DMS53 (cell line): ENCODE data around the gene RB1.
A peak's percentile ranks its signal among the peaks of the same experiment; 100 is the strongest.

Source experiments
- DNase-seq: peaks from one replicate; lab custom pipeline; 2025; lab: John Stamatoyannopoulos, UW

RB1 gene

GRCh38 chr13:48303359-48304142, at the start of gene RB1:
TSS of gene RB1 (plus strand) at chr13:48303751. CDS start at chr13:48303913, 162 bp downstream.
- DNase-seq: peak; percentile 90

GRCh38 chr13:48253849-48254248, 49.7 kb upstream of the RB1 start:
- no peak for DNase-seq

- no peak for DNase-seq
Measured at GRCh38 chr13:48255090-48255489, 48.5 kb upstream of the RB1 start.

GRCh38 chr13:48255954-48256353, 47.6 kb upstream of the RB1 start:
- no peak for DNase-seq

GRCh38 chr13:48258002-48258401, 45.5 kb upstream of the RB1 start:
- peak; percentile 1 for DNase-seq

GRCh38 chr13:48258430-48258829, 45.1 kb upstream of the RB1 start:
- DNase-seq: no peak

GRCh38 chr13:48260970-48261369, 42.6 kb upstream of the RB1 start:
- DNase-seq: no peak

- no peak for DNase-seq
Measured at GRCh38 chr13:48263196-48263595, 40.4 kb upstream of the RB1 start.

GRCh38 chr13:48264058-48264457, 39.5 kb upstream of the RB1 start:
- no peak for DNase-seq

GRCh38 chr13:48265217-48265815, 38.2 kb upstream of the RB1 start:
- no peak for DNase-seq

GRCh38 chr13:48266150-48266549, 37.4 kb upstream of the RB1 start:
- DNase-seq: no peak

- DNase-seq: no peak
Measured at GRCh38 chr13:48266701-48267639, 36.6 kb upstream of the RB1 start.

GRCh38 chr13:48268019-48268418, 35.5 kb upstream of the RB1 start:
- no peak for DNase-seq

GRCh38 chr13:48273346-48273745, 30.2 kb upstream of the RB1 start:
- no peak for DNase-seq

GRCh38 chr13:48275507-48275906, 28.0 kb upstream of the RB1 start:
- DNase-seq: no peak

- no peak for DNase-seq
Measured at GRCh38 chr13:48278806-48279205, 24.7 kb upstream of the RB1 start.

GRCh38 chr13:48281556-48281955, 22.0 kb upstream of the RB1 start:
- DNase-seq: no peak

GRCh38 chr13:48291730-48292129, 11.8 kb upstream of the RB1 start:
- DNase-seq: no peak

- no peak for DNase-seq
Measured at GRCh38 chr13:48292650-48293049, 10.9 kb upstream of the RB1 start.

GRCh38 chr13:48294653-48295052, 8.9 kb upstream of the RB1 start:
- no peak for DNase-seq

- peak; percentile 2 for DNase-seq
Measured at GRCh38 chr13:48295271-48295670, 8.3 kb upstream of the RB1 start.

GRCh38 chr13:48296528-48296927, 7.0 kb upstream of the RB1 start:
- no peak for DNase-seq
